HepG2 (cell line): ENCODE data around the gene GALNT12. TPM values are rescaled to one million over a fixed set of nuclear protein-coding genes. Genes with fewer than 3 reads are reported as not detected.

ENCODE experiments used
- ATAC-seq: fragments of 200-7000 bp; cut with Tn5 transposase; 3 replicates; pipeline ENCODE4 v1.9.1; 2020; ENCODE audit warnings: mild to moderate bottlenecking, moderate library complexity
- BruUV-seq: library from RNA; stranded (reverse); fragments of 400-500 nt; replicated peaks from 2 replicates; lab custom pipeline; 2021; lab: Mats Ljungman, UMichigan
- CTCF ChIA-PET: fragments of 300-600 bp; formaldehyde crosslinking; extraction: SDS; loops from one replicate; lab custom pipeline; 2021; ENCODE audit warnings: low total read pairs, inconsistent platforms, low intra/inter-chr PET ratio; lab: Yijun Ruan, JAX
- POLR2A ChIA-PET: fragments of 350-600 bp; sonication (Branson Sonifier 250); formaldehyde crosslinking; loops from one replicate; lab custom pipeline; 2020; ENCODE audit warnings: antibody characterized with exemption, inconsistent platforms; lab: Yijun Ruan, JAX
- DNase-seq: peaks from one replicate; pipeline ENCODE4 v3.0.0-alpha.2; 2015; ENCODE audit warnings: low spot score
- FAIRE-seq: peaks from 3 replicates; lab custom pipeline; 2011; peaks lifted over from hg19 to GRCh38; lab: Jason Lieb, UNC
- H2AFZ ChIP-seq: one replicate; pipeline ENCODE4 v1.6.1; 2011; ENCODE audit warnings: low read length, inconsistent platforms
- H3K27ac ChIP-seq: fragments of 300-600 bp; 3 replicates; pipeline ENCODE4 v1.8.0; 2011; ENCODE audit warnings: mixed run types, mild to moderate bottlenecking, mixed read lengths, low read length, inconsistent platforms; ENCODE audit not compliant: insufficient read depth; ENCODE audit errors: extremely low read length
- H3K27me3 ChIP-seq, 2 experiments: fragments of 200-600 bp in 1 of 2; 2 replicates in 1 of 2; 3 replicates in 1 of 2; pipeline versions ENCODE4 v1.6.0 to v1.8.0; 2011; ENCODE audit warnings: low read length in 2 of 2, mild to moderate bottlenecking in 2 of 2, moderate library complexity in 2 of 2, inconsistent platforms in 1 of 2; ENCODE audit not compliant: insufficient read depth in 2 of 2, control insufficient read depth in 1 of 2
- H3K36me3 ChIP-seq, 2 experiments: fragments of 200-600 bp in 1 of 2; replicated peaks in 1 of 2; 2 replicates in 1 of 2; 3 replicates in 1 of 2; pipeline versions ENCODE4 v1.5.1 to v1.8.0; 2011; ENCODE audit warnings: low read length in 2 of 2, inconsistent platforms in 1 of 2; ENCODE audit not compliant: insufficient read depth in 2 of 2, control insufficient read depth in 1 of 2
- H3K4me1 ChIP-seq: 2 replicates; pipeline ENCODE4 v1.5.1; 2012; ENCODE audit warnings: low read length, inconsistent platforms; ENCODE audit not compliant: insufficient read depth
- H3K4me2 ChIP-seq: 2 replicates; pipeline ENCODE4 v1.6.0; 2011; ENCODE audit warnings: low read depth, low read length, inconsistent platforms
- H3K4me3 ChIP-seq, 3 experiments: fragments of 200-600 bp in 1 of 3; sonication (generic), shearing (Covaris generic) in 1 of 3; replicated peaks in 1 of 3; 2 replicates each; pipeline ENCODE4 v1.5.1; 2011 to 2016; ENCODE audit warnings: low read length in 3 of 3, inconsistent platforms in 2 of 3, low read depth in 2 of 3, mild to moderate bottlenecking in 2 of 3, control low read depth in 1 of 3, mixed read lengths in 1 of 3; ENCODE audit not compliant: insufficient read depth in 1 of 3
- H3K79me2 ChIP-seq: one replicate; pipeline ENCODE4 v1.6.1; 2011; ENCODE audit warnings: low read length, inconsistent platforms; ENCODE audit not compliant: insufficient read depth
- H3K9ac ChIP-seq: 2 replicates; pipeline ENCODE4 v1.6.0; 2011; ENCODE audit warnings: mild to moderate bottlenecking, low read depth, low read length, inconsistent platforms; ENCODE audit not compliant: insufficient read depth
- H3K9me3 ChIP-seq: 2 replicates; pipeline ENCODE4 v1.5.1; 2012; ENCODE audit warnings: mild to moderate bottlenecking, low read length
- H4K20me1 ChIP-seq: 2 replicates; pipeline ENCODE4 v1.6.0; 2011; ENCODE audit warnings: inconsistent platforms, mild to moderate bottlenecking, low read length, moderate library complexity; ENCODE audit not compliant: insufficient read depth
- ARHGAP35 ChIP-seq: sonication (generic); formaldehyde crosslinking; IDR thresholded peaks from 2 replicates; pipeline ENCODE4 v1.9.0; 2022; ENCODE audit warnings: mild to moderate bottlenecking, inconsistent platforms, moderate library complexity, missing genetic modification reagents, borderline replicate concordance
- ARNT ChIP-seq: fragments of 450-650 bp; IDR thresholded peaks from 2 replicates; pipeline ENCODE4 v1.6.1; 2017
- ESRRA ChIP-seq: sonication (generic); formaldehyde crosslinking; IDR thresholded peaks from 2 replicates; pipeline ENCODE4 v1.5.1; 2020; ENCODE audit warnings: mild to moderate bottlenecking, low read depth, missing genetic modification reagents
- GPN1 ChIP-seq: sonication (generic); formaldehyde crosslinking; IDR thresholded peaks from 2 replicates; pipeline ENCODE4 v1.5.1; 2020; ENCODE audit warnings: missing genetic modification reagents, borderline replicate concordance
- HMG20A ChIP-seq: IDR thresholded peaks from 2 replicates; pipeline ENCODE4 v1.6.1; 2016; ENCODE audit warnings: borderline replicate concordance
- MIXL1 ChIP-seq: IDR thresholded peaks from 2 replicates; pipeline ENCODE4 v1.6.1; 2016
- NR2F2 ChIP-seq: IDR thresholded peaks from 2 replicates; pipeline ENCODE4 v1.6.1; 2012; ENCODE audit warnings: low read depth, inconsistent platforms, borderline replicate concordance
- RAD51 ChIP-seq: fragments of 450-650 bp; IDR thresholded peaks from 2 replicates; pipeline ENCODE4 v1.6.1; 2016; ENCODE audit warnings: borderline replicate concordance
- TRIM24 ChIP-seq: sonication (generic); formaldehyde crosslinking; IDR thresholded peaks from 2 replicates; pipeline ENCODE4 v1.8.0; 2022; ENCODE audit warnings: mild to moderate bottlenecking, missing genetic modification reagents
- WGBS: methylation state at CpG from one replicate; pipeline ENCODE4 v1.1.6; 2017; ENCODE audit warnings: low lambda C conversion rate; 5-methylcytosine and 5-hydroxymethylcytosine counted together
- in situ Hi-C: cut with HindIII; loops from 2 replicates; pipeline ENCODE4 v1.10.0; 2017; ENCODE audit warnings: low pct_unique_long_range_greater_than_20kb; ENCODE audit not compliant: extremely low pct_ligation_motif_present
- intact Hi-C: fragments of 100-400 bp; cut with micrococcal nuclease; formaldehyde crosslinking; loops from one replicate; pipeline ENCODE4 v1.10.0; 2022; ENCODE audit not compliant: unreplicated experiment
- polyA plus RNA-seq, 8 experiments: library from polyadenylated mRNA; depleted of rRNA in 3 of 8; stranded (reverse) in 7 of 8; unstranded in 1 of 8; fragments of >200 nt; fragmentation: Illumina TruSeq in 4 of 8; extraction: Trizol in 4 of 8; gene quantifications; 2 replicates each; pipeline versions ENCODE4 v1.2.1 to v1.2.3, GENCODE V29; 2011 to 2016; ENCODE audit warnings: low read depth in 4 of 8, missing spikeins in 1 of 8, mixed read lengths in 1 of 8; ENCODE audit not compliant: insufficient read depth in 1 of 8
- total RNA-seq, 5 experiments: library from RNA; depleted of rRNA; stranded (reverse); fragments of >200 nt; fragmentation: Illumina TruSeq; extraction: Trizol; gene quantifications; 2 replicates each; pipeline ENCODE4 v1.2.3, GENCODE V29; 2016; ENCODE audit warnings: low read depth in 1 of 5
- TF ChIP-seq, protein P1 (sequence below): IDR thresholded peaks from 2 replicates; pipeline ENCODE4 v1.6.1; 2018; ENCODE audit warnings: missing genetic modification reagents, mild to moderate bottlenecking, missing compliant biosample characterization
- TF ChIP-seq, protein P2 (sequence below): sonication (generic); formaldehyde crosslinking; IDR thresholded peaks from 2 replicates; pipeline ENCODE4 v1.4.0; 2020; ENCODE audit warnings: missing genetic modification reagents
- TF ChIP-seq, protein P3 (sequence below): IDR thresholded peaks from 2 replicates; pipeline ENCODE4 v1.6.1; 2012; ENCODE audit warnings: low read length, improper control_type of control experiment
- TF ChIP-seq, protein P4 (sequence below): sonication (generic); formaldehyde crosslinking; IDR thresholded peaks from 2 replicates; pipeline ENCODE4 v1.5.1; 2020; ENCODE audit warnings: mild to moderate bottlenecking, missing genetic modification reagents, moderate library complexity

Gene GALNT12
- total and polyA plus RNA-seq, 2 of the 13 experiments (the other 11 are each of a cell fraction or from before 2014, with no cell fraction given) = 0.07 TPM; not detected in 1

DNA sequence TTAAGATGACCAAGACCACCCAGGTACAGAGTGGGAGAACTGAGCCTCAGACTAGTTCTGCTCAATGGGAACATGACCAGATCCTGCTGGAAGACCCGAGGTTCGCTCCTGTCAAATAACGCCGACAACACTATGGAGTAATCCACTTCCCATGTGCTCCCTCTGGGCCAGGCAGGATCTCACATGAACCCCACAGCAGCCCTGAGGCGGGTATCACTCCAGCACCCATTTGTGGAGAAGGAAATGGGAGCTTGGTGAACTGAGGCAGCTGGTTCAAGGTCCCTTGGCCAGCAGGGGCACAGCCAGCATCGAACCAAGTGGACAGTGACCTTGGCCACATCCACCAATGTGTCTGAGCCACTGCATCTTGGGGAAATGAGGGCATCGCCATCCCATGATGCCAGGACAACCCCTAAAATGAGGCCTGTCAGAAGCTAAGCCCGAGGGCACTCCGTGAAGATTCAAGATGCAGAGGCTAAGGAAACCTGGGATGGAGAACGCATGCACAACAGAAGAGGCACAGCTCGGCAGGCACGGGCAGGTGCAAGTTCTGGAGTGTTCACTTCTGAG is 19.6 kb upstream of the GALNT12 start:
- 86% methylated on average over 5 of the region's 12 CpGs for WGBS
- Histone ChIP-seq H3K9me3 (no peaks in the 10 kb centered on the region), H3K4me1 (no peaks in the 10 kb centered on the region), H3K79me2 (no peaks in the 10 kb centered on the region), H3K36me3 (peaks cover 0 to 6% of the 10 kb centered on the region in 2 experiments; a peak in 2 of 5 replicates), H3K4me3 (no peak overlapping the region), H4K20me1 (peaks cover 3% of the 10 kb centered on the region; the same call in 1 of the 2 replicates), H3K9ac (no peak overlapping the region), H3K4me2 (no peak overlapping the region), H3K27me3 (no peaks in the 10 kb centered on the region), H3K27ac (no peak overlapping the region), H2AFZ (no peak overlapping the region)
- in situ Hi-C loops = no loop called here
- ATAC-seq (no peak), DNase-seq (no peak), FAIRE-seq (no peak)
- CTCF ChIA-PET = no interaction called here
- POLR2A ChIA-PET = no interaction called here
- BruUV-seq = no TSS peak
- intact Hi-C loops = no loop called here
- TF ChIP-seq GPN1 (CRISPR knock-in tag) (no peak), ESRRA (no peak), TRIM24 (CRISPR knock-in tag) (no peak), ARNT (no peak), NR2F2 (no peak), HMG20A (CRISPR knock-in tag) (no peak), RAD51 (no peak), ARHGAP35 (CRISPR knock-in tag) (no peak), MIXL1 (CRISPR knock-in tag) (no peak)
- TF ChIP-seq, protein P1, sequence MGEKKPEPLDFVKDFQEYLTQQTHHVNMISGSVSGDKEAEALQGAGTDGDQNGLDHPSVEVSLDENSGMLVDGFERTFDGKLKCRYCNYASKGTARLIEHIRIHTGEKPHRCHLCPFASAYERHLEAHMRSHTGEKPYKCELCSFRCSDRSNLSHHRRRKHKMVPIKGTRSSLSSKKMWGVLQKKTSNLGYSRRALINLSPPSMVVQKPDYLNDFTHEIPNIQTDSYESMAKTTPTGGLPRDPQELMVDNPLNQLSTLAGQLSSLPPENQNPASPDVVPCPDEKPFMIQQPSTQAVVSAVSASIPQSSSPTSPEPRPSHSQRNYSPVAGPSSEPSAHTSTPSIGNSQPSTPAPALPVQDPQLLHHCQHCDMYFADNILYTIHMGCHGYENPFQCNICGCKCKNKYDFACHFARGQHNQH (CRISPR knock-in tag) = no peak
- TF ChIP-seq, protein P2, sequence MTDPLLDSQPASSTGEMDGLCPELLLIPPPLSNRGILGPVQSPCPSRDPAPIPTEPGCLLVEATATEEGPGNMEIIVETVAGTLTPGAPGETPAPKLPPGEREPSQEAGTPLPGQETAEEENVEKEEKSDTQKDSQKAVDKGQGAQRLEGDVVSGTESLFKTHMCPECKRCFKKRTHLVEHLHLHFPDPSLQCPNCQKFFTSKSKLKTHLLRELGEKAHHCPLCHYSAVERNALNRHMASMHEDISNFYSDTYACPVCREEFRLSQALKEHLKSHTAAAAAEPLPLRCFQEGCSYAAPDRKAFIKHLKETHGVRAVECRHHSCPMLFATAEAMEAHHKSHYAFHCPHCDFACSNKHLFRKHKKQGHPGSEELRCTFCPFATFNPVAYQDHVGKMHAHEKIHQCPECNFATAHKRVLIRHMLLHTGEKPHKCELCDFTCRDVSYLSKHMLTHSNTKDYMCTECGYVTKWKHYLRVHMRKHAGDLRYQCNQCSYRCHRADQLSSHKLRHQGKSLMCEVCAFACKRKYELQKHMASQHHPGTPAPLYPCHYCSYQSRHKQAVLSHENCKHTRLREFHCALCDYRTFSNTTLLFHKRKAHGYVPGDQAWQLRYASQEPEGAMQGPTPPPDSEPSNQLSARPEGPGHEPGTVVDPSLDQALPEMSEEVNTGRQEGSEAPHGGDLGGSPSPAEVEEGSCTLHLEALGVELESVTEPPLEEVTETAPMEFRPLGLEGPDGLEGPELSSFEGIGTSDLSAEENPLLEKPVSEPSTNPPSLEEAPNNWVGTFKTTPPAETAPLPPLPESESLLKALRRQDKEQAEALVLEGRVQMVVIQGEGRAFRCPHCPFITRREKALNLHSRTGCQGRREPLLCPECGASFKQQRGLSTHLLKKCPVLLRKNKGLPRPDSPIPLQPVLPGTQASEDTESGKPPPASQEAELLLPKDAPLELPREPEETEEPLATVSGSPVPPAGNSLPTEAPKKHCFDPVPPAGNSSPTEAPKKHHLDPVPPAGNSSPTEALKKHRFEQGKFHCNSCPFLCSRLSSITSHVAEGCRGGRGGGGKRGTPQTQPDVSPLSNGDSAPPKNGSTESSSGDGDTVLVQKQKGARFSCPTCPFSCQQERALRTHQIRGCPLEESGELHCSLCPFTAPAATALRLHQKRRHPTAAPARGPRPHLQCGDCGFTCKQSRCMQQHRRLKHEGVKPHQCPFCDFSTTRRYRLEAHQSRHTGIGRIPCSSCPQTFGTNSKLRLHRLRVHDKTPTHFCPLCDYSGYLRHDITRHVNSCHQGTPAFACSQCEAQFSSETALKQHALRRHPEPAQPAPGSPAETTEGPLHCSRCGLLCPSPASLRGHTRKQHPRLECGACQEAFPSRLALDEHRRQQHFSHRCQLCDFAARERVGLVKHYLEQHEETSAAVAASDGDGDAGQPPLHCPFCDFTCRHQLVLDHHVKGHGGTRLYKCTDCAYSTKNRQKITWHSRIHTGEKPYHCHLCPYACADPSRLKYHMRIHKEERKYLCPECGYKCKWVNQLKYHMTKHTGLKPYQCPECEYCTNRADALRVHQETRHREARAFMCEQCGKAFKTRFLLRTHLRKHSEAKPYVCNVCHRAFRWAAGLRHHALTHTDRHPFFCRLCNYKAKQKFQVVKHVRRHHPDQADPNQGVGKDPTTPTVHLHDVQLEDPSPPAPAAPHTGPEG (CRISPR knock-in tag) = no peak
- TF ChIP-seq, protein P3, sequence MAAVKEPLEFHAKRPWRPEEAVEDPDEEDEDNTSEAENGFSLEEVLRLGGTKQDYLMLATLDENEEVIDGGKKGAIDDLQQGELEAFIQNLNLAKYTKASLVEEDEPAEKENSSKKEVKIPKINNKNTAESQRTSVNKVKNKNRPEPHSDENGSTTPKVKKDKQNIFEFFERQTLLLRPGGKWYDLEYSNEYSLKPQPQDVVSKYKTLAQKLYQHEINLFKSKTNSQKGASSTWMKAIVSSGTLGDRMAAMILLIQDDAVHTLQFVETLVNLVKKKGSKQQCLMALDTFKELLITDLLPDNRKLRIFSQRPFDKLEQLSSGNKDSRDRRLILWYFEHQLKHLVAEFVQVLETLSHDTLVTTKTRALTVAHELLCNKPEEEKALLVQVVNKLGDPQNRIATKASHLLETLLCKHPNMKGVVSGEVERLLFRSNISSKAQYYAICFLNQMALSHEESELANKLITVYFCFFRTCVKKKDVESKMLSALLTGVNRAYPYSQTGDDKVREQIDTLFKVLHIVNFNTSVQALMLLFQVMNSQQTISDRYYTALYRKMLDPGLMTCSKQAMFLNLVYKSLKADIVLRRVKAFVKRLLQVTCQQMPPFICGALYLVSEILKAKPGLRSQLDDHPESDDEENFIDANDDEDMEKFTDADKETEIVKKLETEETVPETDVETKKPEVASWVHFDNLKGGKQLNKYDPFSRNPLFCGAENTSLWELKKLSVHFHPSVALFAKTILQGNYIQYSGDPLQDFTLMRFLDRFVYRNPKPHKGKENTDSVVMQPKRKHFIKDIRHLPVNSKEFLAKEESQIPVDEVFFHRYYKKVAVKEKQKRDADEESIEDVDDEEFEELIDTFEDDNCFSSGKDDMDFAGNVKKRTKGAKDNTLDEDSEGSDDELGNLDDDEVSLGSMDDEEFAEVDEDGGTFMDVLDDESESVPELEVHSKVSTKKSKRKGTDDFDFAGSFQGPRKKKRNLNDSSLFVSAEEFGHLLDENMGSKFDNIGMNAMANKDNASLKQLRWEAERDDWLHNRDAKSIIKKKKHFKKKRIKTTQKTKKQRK = no peak
- TF ChIP-seq, protein P4, sequence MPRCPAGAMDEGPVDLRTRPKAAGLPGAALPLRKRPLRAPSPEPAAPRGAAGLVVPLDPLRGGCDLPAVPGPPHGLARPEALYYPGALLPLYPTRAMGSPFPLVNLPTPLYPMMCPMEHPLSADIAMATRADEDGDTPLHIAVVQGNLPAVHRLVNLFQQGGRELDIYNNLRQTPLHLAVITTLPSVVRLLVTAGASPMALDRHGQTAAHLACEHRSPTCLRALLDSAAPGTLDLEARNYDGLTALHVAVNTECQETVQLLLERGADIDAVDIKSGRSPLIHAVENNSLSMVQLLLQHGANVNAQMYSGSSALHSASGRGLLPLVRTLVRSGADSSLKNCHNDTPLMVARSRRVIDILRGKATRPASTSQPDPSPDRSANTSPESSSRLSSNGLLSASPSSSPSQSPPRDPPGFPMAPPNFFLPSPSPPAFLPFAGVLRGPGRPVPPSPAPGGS = no peak
